GM23338 (cell line): Measurements from ENCODE around the gene ALDH1A2. TPM values are rescaled to one million over a fixed set of nuclear protein-coding genes. Genes with fewer than 3 reads are reported as not detected.

Source experiments
- ATAC-seq: fragments of 200-7000 bp; cut with Tn5 transposase; 3 replicates; pipeline ENCODE4 v1.9.1; 2020
- DNase-seq: peaks from one replicate; pipeline ENCODE4 v3.0.0-alpha.2; 2015; ENCODE audit warnings: low spot score
- H2AFZ ChIP-seq: fragments of 200-600 bp; sonication (generic); 2 replicates; pipeline ENCODE4 v1.8.0; 2016; ENCODE audit warnings: antibody characterized with exemption, mild to moderate bottlenecking, moderate library complexity
- H3F3A ChIP-seq: fragments of 200-600 bp; sonication (generic); replicated peaks from 2 replicates; pipeline ENCODE4 v1.8.0; 2017; ENCODE audit warnings: antibody characterized with exemption, mixed run types, low read depth
- H3K27ac ChIP-seq: fragments of 200-600 bp; sonication (generic); 2 replicates; pipeline ENCODE4 v1.6.1; 2016; ENCODE audit warnings: low read depth
- H3K27me3 ChIP-seq: fragments of 200-600 bp; sonication (generic); 2 replicates; pipeline ENCODE4 v1.8.0; 2016; ENCODE audit warnings: mild to moderate bottlenecking, mixed run types, moderate library complexity; ENCODE audit not compliant: insufficient read depth
- H3K36me3 ChIP-seq: fragments of 200-600 bp; sonication (generic); 2 replicates; pipeline ENCODE4 v1.8.0; 2016; ENCODE audit warnings: mild to moderate bottlenecking; ENCODE audit not compliant: insufficient read depth
- H3K4me1 ChIP-seq: fragments of 200-600 bp; sonication (generic); 2 replicates; pipeline ENCODE4 v1.8.0; 2016; ENCODE audit warnings: mild to moderate bottlenecking, moderate library complexity; ENCODE audit not compliant: insufficient read depth
- H3K4me2 ChIP-seq: fragments of 200-600 bp; sonication (generic); 2 replicates; pipeline ENCODE4 v1.7.1; 2017; ENCODE audit warnings: mixed run types
- H3K4me3 ChIP-seq: fragments of 200-600 bp; sonication (generic); 2 replicates; pipeline ENCODE4 v1.6.1; 2016; ENCODE audit warnings: mixed run types
- H3K79me2 ChIP-seq: fragments of 200-600 bp; sonication (generic); replicated peaks from 2 replicates; pipeline ENCODE4 v1.8.0; 2017; ENCODE audit warnings: mild to moderate bottlenecking; ENCODE audit not compliant: insufficient read depth
- H3K9me2 ChIP-seq: fragments of 200-600 bp; sonication (generic); 2 replicates; pipeline ENCODE4 v1.8.0; 2017; ENCODE audit not compliant: insufficient read depth
- H4K20me1 ChIP-seq: fragments of 200-600 bp; sonication (generic); replicated peaks from 2 replicates; pipeline ENCODE4 v1.8.0; 2017; ENCODE audit warnings: mild to moderate bottlenecking; ENCODE audit not compliant: insufficient read depth
- H3K27ac Mint-ChIP-seq: 2 replicates; pipeline ENCODE4 v1.8.0; 2020; ENCODE audit warnings: inconsistent platforms, mild to moderate bottlenecking, moderate library complexity, mixed read lengths
- H3K27me3 Mint-ChIP-seq: 3 replicates; pipeline ENCODE4 v1.8.0; 2022; ENCODE audit warnings: low read depth, mild to moderate bottlenecking, moderate library complexity, mixed read lengths, inconsistent platforms; ENCODE audit not compliant: insufficient read depth, poor library complexity
- H3K36me3 Mint-ChIP-seq: 3 replicates; pipeline ENCODE4 v1.8.0; 2021; ENCODE audit warnings: low read depth, mild to moderate bottlenecking, inconsistent platforms, moderate library complexity, mixed read lengths
- H3K4me1 Mint-ChIP-seq: 3 replicates; pipeline ENCODE4 v1.8.0; 2020; ENCODE audit warnings: mild to moderate bottlenecking, inconsistent platforms, mixed read lengths
- H3K4me3 Mint-ChIP-seq: 3 replicates; pipeline ENCODE4 v1.8.0; 2021; ENCODE audit warnings: moderate library complexity, mild to moderate bottlenecking, inconsistent platforms, mixed read lengths
- H3K9me3 Mint-ChIP-seq: 3 replicates; pipeline ENCODE4 v1.8.0; 2020; ENCODE audit warnings: moderate library complexity, mild to moderate bottlenecking, inconsistent platforms, mixed read lengths
- CREB1 ChIP-seq: fragments of 250-450 bp; sonication (Bioruptor Pico); IDR thresholded peaks from 2 replicates; pipeline ENCODE4 v1.5.0; 2020; ENCODE audit warnings: low read depth, mild to moderate bottlenecking, moderate library complexity
- CTCF ChIP-seq, 2 experiments: fragments of 200-600 bp in 1 of 2; sonication (generic) in 1 of 2; conservative IDR thresholded peaks; 2 replicates each; pipeline versions ENCODE4 v1.5.1 to v1.6.1; 2016 to 2017; ENCODE audit warnings: antibody characterized with exemption in 2 of 2, low read depth in 2 of 2, mild to moderate bottlenecking in 2 of 2, moderate library complexity in 1 of 2
- ETS1 ChIP-seq: IDR thresholded peaks from 2 replicates; pipeline ENCODE4 v1.6.1; 2016; ENCODE audit warnings: antibody characterized with exemption
- EZH2 ChIP-seq: fragments of 200-600 bp; sonication (generic); IDR thresholded peaks from one replicate; pipeline ENCODE4 v1.8.0; 2017; ENCODE audit warnings: antibody characterized with exemption, mild to moderate bottlenecking, low read depth; ENCODE audit not compliant: unreplicated experiment
- EZH2phosphoT487 ChIP-seq: fragments of 200-600 bp; sonication (generic); IDR thresholded peaks from one replicate; pipeline ENCODE4 v1.8.1; 2018; ENCODE audit warnings: antibody characterized with exemption; ENCODE audit not compliant: unreplicated experiment
- NANOG ChIP-seq: IDR thresholded peaks from 2 replicates; pipeline ENCODE4 v1.6.1; 2016; ENCODE audit warnings: antibody characterized with exemption, borderline replicate concordance
- ZNF331 ChIP-seq: fragments of 250-450 bp; sonication (Bioruptor Pico); IDR thresholded peaks from 2 replicates; pipeline ENCODE4 v1.5.0; 2020; ENCODE audit warnings: low read depth, mild to moderate bottlenecking, moderate library complexity
- ZNF462 ChIP-seq: fragments of 250-450 bp; sonication (Bioruptor Pico); IDR thresholded peaks from 2 replicates; pipeline ENCODE4 v1.5.0; 2020; ENCODE audit warnings: mild to moderate bottlenecking, moderate library complexity
- polyA plus RNA-seq: library from polyadenylated mRNA; unstranded; fragments of >200 nt; fragmentation: Nextera tagmentation; extraction: Ambion mirVana; gene quantifications from 2 replicates; pipeline ENCODE4 v1.2.1, GENCODE V29; 2016
- total RNA-seq: library from RNA; depleted of rRNA; stranded (reverse); fragments of >200 nt; shearing (Covaris generic); gene quantifications from 2 replicates; pipeline ENCODE4 v1.2.3, GENCODE V29; 2014

The ALDH1A2 gene
- total and polyA plus RNA-seq, 2 experiments from 2014 or later = 0.80 TPM; not detected in 1

GRCh38 chr15:58040150-58040549, 25.4 kb downstream of the ALDH1A2 start (continued):
- TF ChIP-seq NANOG (no peak), ETS1 (no peak)

GRCh38 chr15:58039079-58040035, 26.2 kb downstream of the ALDH1A2 start:
- no peaks in the 10 kb centered on the region for H3K9me2 ChIP-seq
- H3K4me2 ChIP-seq = peak overlapping the region; percentile 52; the same call in 1 of the 2 replicates
- no peaks in the 10 kb centered on the region for H3F3A ChIP-seq
- H3K79me2 ChIP-seq = no peaks in the 10 kb centered on the region
- Mint-ChIP-seq H3K27me3 (no peaks in the 10 kb centered on the region), H3K4me3 (no peak overlapping the region), H3K27ac (no peak overlapping the region), H3K9me3 (no peaks in the 10 kb centered on the region), H3K4me1 (peaks cover 14% of the 10 kb centered on the region), H3K36me3 (no peaks in the 10 kb centered on the region)
- H4K20me1 ChIP-seq = no peaks in the 10 kb centered on the region
- no peak overlapping the region for H3K4me3 ChIP-seq
- H3K4me1 ChIP-seq = peaks cover 9% of the 10 kb centered on the region
- H3K36me3 ChIP-seq = no peaks in the 10 kb centered on the region
- no peaks in the 10 kb centered on the region for H3K27me3 ChIP-seq
- ATAC-seq (no peak), DNase-seq (no peak)
- H2AFZ ChIP-seq = no peak overlapping the region
- H3K27ac ChIP-seq = no peak overlapping the region
- TF ChIP-seq CTCF (conservative IDR thresholded peaks at IDR 0.05; ENCODE audit: low read depth in 2 of 2) = no peak
- TF ChIP-seq ETS1 = no peak
- TF ChIP-seq EZH2 = no peak
- TF ChIP-seq EZH2phosphoT487 = no peak
- no peak for TF ChIP-seq ZNF462 (CRISPR knock-in tag)
- TF ChIP-seq ZNF331 (CRISPR knock-in tag) = no peak
- no peak for TF ChIP-seq NANOG
- no peak for TF ChIP-seq CREB1
